ENCODE measurements around the gene KSR1. TPM values are rescaled to one million over a fixed set of nuclear protein-coding genes. Genes with fewer than 3 reads are reported as not detected.
A peak's percentile ranks its signal among the peaks of the same experiment; 100 is the strongest.

The KSR1 gene
- polyA plus RNA-seq, 1 of the 3 experiments (the other 2 are of a cell fraction): 7.5 TPM

- Histone ChIP-seq H4K20me1 (ENCODE audit: insufficient read depth) (no peaks in the 10 kb centered on the region), H3K27me3 (ENCODE audit: insufficient read depth) (no peaks in the 10 kb centered on the region), H3K4me1 (ENCODE audit: control insufficient read depth in 1 of 2, insufficient read depth in 2 of 2, low read depth in 1 of 2, low read length in 1 of 2) (peaks cover 24 to 28% of the 10 kb centered on the region in 2 experiments), H3K27ac (ENCODE audit: low read depth in 2 of 2, low read length in 1 of 2) (peak overlapping the region; percentile 56 to 72), H3K9me3 (no peaks in the 10 kb centered on the region), H3K4me3 (ENCODE audit: low read depth in 2 of 2, low read length in 1 of 2) (0 out of 4 replicates have a peak overlapping the region, but pooled peaks of 1 of the 2 experiments have one; percentile 1), H3K36me3 (replicated peaks in 1 of 2; ENCODE audit: control insufficient read depth in 1 of 2, insufficient read depth in 2 of 2, low read length in 1 of 2) (no peaks in the 10 kb centered on the region), H3K4me2 (peak overlapping the region; percentile 50), H3K9me2 (no peaks in the 10 kb centered on the region), H3K79me2 (ENCODE audit: insufficient read depth) (peaks cover 13% of the 10 kb centered on the region), H3K9ac (peak overlapping the region; percentile 8; the same call in 1 of the 2 replicates), H2AFZ (ENCODE audit: low read depth) (peak overlapping the region; percentile 31), H3F3A (replicated peaks; ENCODE audit: insufficient read depth) (no peaks in the 10 kb centered on the region)
- ChIA-PET CTCF (interaction anchor here (0.6 to 3.0 kb wide), 10 partner anchors 9 to 323 kb away, joined by 3 to 15 read pairs (median 5); partner anchors contain the start of gene KSR1), POLR2A (no interaction called here)
- WGBS (ENCODE audit: low lambda C conversion rate): 57% methylated on average over 22 of the region's 22 CpGs
- peak; percentile 58 for DNase-seq
- no peak for TF ChIP-seq FOSL2 (IDR thresholded peaks at IDR 0.05; ENCODE audit: borderline replicate concordance, low read depth)
- no peak for TF ChIP-seq GABPA (IDR thresholded peaks at IDR 0.05; ENCODE audit: low read depth)
- 0 out of 2 replicates have a peak, but pooled peaks have one; percentile 37 for TF ChIP-seq SIN3A (IDR thresholded peaks at IDR 0.05; ENCODE audit: borderline replicate concordance, low read depth, low read length)
- no peak for TF ChIP-seq EZH2phosphoT487 (IDR thresholded peaks at IDR 0.05; ENCODE audit: borderline replicate concordance, low read depth)
- TF ChIP-seq CTCF (IDR thresholded peaks at IDR 0.05): no peak
- no peak for TF ChIP-seq SMC3 (IDR thresholded peaks at IDR 0.05; ENCODE audit: low read depth, low read length)
- no peak for TF ChIP-seq FOXM1 (IDR thresholded peaks at IDR 0.05; ENCODE audit: low read depth)
- no peak for TF ChIP-seq FOXJ3 (CRISPR knock-in tag; IDR thresholded peaks at IDR 0.05)
- no peak for TF ChIP-seq USF2 (IDR thresholded peaks at IDR 0.05; ENCODE audit: borderline replicate concordance, low read depth, low read length)
- peak; percentile 66; the same call in 1 of the 2 replicates for TF ChIP-seq MAX (IDR thresholded peaks at IDR 0.05; ENCODE audit: low read depth)
- TF ChIP-seq CHD2 (IDR thresholded peaks at IDR 0.05; ENCODE audit: low read length, partially characterized antibody): no peak
- TF ChIP-seq EP300 (IDR thresholded peaks at IDR 0.05; ENCODE audit: borderline replicate concordance in 1 of 2, low read depth in 1 of 2, low read length in 1 of 2): peak in 1 of 2 experiments; percentile 45; a peak in 1 of 4 replicates
- TF ChIP-seq GATA2 (CRISPR knock-in tag; IDR thresholded peaks at IDR 0.05): no peak
- TF ChIP-seq PBX3 (IDR thresholded peaks at IDR 0.05): 0 out of 2 replicates have a peak, but pooled peaks have one; percentile 15
- no peak for TF ChIP-seq IRF3 (IDR thresholded peaks at IDR 0.05; ENCODE audit: low read depth, low read length)
- no peak for TF ChIP-seq JUND (IDR thresholded peaks at IDR 0.05)
- TF ChIP-seq YY1 (IDR thresholded peaks at IDR 0.05; ENCODE audit: low read depth): no peak
- TF ChIP-seq MEF2A (IDR thresholded peaks at IDR 0.05; ENCODE audit: borderline replicate concordance, low read depth): no peak
- no peak for TF ChIP-seq RAD21 (IDR thresholded peaks at IDR 0.05; ENCODE audit: low read length)
- peak; percentile 53; the same call in 1 of the 2 replicates for TF ChIP-seq USF1 (IDR thresholded peaks at IDR 0.05; ENCODE audit: borderline replicate concordance, low read depth)
- peak; percentile 50 for TF ChIP-seq TCF12 (IDR thresholded peaks at IDR 0.05)
- no peak for TF ChIP-seq TAF1 (IDR thresholded peaks at IDR 0.05; ENCODE audit: borderline replicate concordance, low read depth, low read length)
- TF ChIP-seq POLR2AphosphoS5 (IDR thresholded peaks at IDR 0.05; ENCODE audit: low read depth, low read length): no peak
- TF ChIP-seq MXI1 (IDR thresholded peaks at IDR 0.05; ENCODE audit: low read depth, low read length): no peak
These were observed 103.5 kb downstream of the KSR1 start for GRCh38 chr17:27559506-27560481.
